Right lobe of liver (tissue), 4 donors: Measurements from ENCODE around the gene GRAP2.

Experiments used
- CTCF ChIP-seq, 4 donors: fragments of 200-600 bp in 3 of 4; fragments of 450-650 bp in 1 of 4; IDR thresholded peaks; one replicate each; pipeline versions ENCODE4 v1.5.1 to v1.8.0; 2016 to 2022; ENCODE audit warnings: antibody characterized with exemption in 4 of 4, mild to moderate bottlenecking in 2 of 4
- POLR2A ChIP-seq: fragments of 450-650 bp; IDR thresholded peaks from one replicate; pipeline ENCODE4 v1.6.1; 2017; ENCODE audit warnings: antibody characterized with exemption, mild to moderate bottlenecking
- donor health status: DM: no; HTN: no; CAD: no.
- donor health status: DM: no; HTN: no; CAD: no.
- donor health status: DM: no; HTN: yes; CAD: no.

GRCh38 chr22:39946503-39947219, 45.8 kb downstream of the GRAP2 start:
- TF ChIP-seq CTCF (IDR thresholded peaks at IDR 0.05), result no peak
- no peak for TF ChIP-seq POLR2A
